Activated naive CD4-positive, alpha-beta T cell (primary cell): ENCODE results near the gene RREB1.
"Not testable (repeated sequence)": the region's sequence is repeated elsewhere in the genome, so short reads cannot be mapped to it uniquely, and the experiment has no call there.

Experiments
- DNase-seq, 4 experiments: peaks; one replicate each; lab custom pipeline; 2025; lab: John Stamatoyannopoulos, UW

The RREB1 gene

DNA sequence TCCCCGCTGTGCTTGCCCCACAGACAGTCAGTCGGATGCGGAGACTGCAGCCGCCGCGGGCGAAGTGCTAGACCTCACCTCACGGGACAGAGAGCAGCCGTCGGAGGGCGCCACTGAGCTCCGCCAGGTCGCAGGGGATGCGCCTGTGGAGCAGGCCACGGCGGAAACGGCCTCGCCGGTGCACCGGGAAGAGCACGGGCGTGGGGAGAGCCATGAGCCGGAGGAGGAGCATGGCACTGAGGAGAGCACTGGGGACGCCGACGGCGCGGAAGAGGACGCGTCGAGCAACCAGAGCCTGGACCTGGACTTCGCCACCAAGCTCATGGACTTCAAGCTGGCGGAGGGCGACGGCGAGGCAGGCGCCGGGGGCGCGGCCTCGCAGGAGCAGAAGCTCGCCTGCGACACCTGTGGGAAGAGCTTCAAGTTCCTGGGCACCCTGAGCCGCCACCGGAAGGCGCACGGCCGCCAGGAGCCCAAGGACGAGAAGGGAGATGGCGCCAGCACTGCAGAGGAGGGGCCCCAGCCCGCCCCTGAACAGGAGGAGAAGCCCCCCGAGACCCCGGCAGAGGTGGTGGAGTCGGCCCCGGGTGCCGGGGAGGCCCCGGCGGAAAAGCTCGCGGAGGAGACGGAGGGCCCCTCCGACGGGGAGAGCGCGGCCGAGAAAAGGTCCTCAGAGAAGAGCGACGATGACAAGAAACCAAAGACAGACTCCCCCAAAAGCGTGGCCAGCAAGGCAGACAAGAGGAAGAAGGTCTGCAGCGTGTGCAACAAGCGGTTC is 138.8 kb downstream of the RREB1 start:
- DNase-seq = no peak

- no peak for DNase-seq
Observed at GRCh38 chr6:7247179-7247456, 139.4 kb downstream of the RREB1 start.

- no peak for DNase-seq
Observed at GRCh38 chr6:7247828-7248227, 140.1 kb downstream of the RREB1 start.

DNA sequence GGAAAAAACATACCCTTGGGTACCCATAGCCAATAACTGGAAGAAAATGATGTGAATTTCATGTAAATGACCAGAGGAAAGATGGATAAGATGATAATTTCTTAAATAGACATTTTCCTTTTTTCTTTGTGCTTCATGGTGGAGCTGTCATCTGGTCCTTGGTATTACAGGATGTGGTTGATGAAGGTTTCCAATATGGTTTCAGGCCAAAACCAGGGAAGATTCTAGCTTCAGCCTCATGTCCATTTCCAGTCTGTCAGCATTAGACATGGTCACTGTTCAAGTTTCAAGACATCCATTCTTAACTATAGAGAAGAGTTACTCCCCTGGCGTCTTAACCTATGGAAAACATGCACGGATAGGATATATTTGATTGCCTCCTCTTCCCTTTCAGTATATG is 141.6 kb downstream of the RREB1 start:
- DNase-seq = no peak

GRCh38 chr6:7249946-7250643 is 142.3 kb downstream of the RREB1 start:
- DNase-seq = no peak

DNA sequence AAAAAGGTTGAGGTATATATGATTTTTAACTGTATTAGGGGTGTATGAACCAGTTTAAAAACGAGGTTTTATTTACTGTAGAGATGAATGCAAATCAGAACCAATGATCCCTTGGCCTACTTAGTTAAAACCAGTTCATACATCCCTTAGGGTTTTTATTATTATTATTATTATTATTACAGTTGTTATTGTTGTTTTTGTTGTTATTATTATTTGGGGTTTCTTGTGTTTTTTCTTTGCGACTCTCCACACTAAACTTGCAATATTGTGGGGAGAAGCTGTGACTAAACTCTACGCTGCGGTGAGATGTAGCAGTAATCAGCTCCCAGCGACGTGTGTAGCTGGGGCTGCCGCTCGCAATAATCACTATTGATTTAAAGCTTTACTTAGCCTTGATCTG is 143.1 kb downstream of the RREB1 start:
- DNase-seq = no peak

DNA sequence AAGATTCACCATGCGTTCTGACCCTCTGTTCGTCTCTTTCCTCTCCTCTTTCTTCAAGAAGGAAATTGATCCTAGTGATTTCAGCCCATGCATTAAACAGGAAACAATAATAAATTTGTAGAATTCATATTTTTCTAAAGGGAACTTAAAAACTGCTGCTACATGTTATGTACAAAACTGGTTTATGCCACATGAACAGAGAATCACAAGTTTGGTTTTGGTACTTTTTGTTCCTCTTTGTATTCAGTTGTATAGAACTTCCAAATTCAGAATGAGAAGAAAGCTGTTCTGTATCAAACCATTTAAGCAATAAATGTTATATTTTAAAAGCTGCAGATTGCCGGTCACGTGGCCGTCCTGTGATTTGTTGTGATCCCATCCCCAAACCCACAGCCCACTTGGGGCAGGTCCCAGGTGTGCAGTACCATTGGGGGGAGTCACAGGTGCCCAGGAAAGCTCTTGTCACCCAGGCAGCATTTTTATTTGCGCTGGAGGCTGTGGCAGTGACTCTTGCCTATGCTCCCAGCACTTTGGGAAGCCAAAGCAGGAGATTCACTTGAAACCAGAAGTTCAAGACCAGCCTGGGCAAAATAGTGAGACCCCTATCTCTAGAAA is 144.0 kb downstream of the RREB1 start:
- DNase-seq = no peak

GRCh38 chr6:7252390-7252789 is 144.6 kb downstream of the RREB1 start:
- no peak for DNase-seq

DNA sequence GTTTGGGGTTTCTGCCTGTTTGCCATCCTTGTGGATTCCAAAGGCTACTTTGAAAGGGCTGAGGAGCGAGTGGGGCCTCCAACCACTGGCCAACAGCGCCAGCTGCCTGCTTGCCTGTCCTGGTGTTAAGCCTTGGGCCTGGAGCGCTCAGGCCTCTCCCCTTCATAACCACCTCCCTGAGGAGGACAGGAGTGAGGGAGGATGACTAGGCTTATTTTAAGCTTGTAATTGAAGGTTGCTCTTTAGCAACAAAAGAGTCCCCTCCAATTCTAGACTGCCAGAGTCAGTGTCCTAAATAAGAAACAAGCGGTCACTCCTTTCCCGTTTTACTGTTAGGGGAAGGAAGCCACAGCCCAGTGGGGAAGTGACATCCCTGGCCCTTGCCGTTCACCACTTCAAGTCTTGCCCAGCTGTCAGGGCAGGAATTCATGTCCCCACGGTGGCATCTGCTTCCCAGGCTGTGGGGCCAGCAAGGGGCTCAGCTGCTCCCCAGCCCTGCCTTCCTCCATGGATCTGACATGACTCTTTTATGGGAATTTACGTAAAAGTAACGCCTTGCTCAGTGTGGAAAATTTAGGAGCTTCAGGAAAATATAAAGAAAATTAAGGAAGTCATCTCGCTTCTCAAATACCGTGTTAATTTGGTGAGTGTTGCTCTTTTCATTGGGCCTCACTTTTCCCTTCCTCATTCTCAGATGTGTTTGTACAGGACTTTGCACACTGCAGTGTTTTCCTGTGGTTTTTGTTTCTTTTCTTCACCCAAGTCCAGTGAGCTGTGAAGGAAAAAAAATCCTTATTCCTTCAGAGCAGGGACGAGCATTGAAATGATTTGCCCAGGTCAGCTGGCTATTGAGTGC is 147.4 kb downstream of the RREB1 start:
- no peak for DNase-seq

GRCh38 chr6:7255918-7256317 is 148.2 kb downstream of the RREB1 start:
- DNase-seq = no peak

DNA sequence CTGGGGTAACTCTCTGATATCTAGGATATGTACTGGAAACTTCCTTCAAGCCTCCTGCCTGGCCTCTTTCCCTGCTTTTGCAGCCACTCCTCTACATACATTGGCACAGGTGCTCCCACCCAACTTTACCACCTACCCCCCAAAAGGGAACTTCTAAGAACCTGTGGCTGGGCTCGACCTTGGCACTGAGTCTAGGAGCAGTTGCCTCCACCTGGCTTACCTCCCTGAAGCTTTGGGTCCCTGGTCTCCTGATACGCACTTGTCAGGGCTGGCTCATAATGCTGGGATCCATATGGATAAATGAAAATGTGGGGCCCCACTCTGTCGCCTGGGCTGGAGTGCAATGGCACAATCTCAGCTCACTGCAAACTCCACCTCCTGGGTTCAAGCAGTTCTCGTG is 149.0 kb downstream of the RREB1 start:
- no peak for DNase-seq

DNA sequence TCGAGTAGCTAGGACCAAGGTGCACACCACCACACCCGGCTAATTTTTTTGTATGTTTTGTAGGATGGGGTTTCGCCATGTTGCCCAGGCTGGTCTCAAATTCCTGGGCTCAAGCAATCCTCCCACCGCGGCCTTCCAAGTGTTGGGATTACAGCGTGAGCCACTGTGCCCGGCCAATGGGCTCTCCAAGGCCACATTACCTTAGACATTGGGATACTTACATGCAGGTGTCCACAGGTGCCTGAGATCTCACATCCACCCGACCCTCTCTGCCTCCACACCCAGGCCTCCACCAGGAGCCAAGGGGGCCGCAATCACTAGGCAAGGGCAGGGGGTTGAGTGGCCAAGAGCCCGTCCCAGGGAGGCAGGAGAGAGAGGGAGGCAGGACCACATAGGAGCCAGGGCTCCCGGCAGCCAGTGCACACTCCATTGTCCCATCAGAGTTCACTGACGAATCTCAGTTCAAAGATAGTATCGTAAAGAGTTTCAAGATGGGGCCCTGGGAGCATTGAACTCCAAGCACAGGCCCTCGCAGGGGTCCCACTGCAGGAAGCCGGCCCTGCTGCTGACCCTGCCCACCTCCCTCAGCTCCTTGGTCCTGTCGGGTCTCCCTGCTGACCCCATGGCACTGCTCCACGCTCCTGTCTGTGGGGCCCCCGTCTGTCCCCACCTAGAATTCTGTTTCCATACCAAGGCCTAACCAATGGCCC is 149.9 kb downstream of the RREB1 start:
- DNase-seq = no peak

DNA sequence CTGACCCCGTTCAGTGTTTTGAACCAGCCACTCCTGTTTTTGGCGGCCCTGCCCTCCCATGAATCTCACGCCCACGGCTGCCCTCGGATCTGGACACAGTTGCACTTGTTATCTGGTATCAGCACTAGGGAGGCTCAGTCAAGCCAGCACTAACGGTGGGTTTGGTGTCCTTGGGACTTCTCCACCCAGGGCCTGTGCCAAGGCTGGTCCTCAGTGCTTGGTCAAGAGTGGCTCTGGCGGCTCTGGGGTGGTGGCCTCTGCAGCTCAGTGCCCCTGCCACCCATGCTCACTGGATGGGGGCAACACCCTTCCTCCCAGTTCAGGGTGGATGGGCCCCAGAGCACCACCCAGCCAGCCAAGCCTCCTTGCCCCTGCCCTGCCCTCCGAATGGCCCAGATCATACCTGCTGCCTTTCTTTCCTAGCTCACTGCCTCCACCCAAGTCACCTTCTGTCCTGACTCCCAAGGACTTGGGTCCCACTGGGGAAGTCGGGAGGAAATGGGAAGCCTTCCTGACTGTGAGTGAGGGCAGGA is 150.5 kb downstream of the RREB1 start:
- no peak for DNase-seq

GRCh38 chr6:7260291-7261031 is 152.7 kb downstream of the RREB1 start:
- no peak for DNase-seq

DNA sequence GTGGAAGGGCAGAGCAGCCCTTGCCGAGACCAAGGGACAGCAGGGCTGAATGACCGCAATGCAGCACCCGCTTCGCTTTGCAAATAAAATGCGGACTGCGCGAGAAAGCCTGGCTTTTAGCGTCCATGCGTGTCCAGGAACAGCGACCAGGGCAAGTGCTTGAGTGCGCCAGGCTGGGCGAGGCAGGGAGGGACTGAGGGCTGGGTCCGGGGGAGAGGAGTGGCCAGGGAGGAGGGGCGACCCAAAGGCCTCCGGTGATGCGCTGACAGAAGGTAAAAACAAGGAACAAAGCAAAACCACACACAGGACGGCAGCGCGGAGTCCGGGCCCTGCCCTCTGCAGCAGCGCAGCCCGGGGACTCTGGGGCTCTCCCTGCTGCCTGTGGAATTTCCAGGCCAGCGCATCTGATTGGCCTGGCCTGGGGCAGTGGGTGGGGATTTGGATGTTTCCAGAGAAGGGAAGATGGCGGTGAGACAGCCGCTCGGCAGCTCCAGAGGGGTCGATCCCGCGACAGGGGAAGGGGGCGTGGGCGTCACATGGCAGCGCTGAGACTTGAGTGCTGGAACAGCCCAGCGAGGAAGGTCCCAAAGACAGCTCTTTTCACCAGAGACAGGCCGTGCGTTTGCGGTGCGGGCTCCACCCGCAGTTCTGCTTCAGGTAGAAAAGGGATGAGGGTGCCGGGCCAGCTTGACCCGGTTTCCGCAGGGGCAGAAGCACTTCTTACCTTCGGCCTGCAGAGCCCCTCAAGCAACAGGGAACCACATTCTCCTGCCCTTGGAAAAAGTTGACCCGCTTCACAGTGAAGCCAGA is 153.5 kb downstream of the RREB1 start:
- DNase-seq = no peak

- no peak for DNase-seq
Observed at GRCh38 chr6:7261852-7262461, 154.2 kb downstream of the RREB1 start.

DNA sequence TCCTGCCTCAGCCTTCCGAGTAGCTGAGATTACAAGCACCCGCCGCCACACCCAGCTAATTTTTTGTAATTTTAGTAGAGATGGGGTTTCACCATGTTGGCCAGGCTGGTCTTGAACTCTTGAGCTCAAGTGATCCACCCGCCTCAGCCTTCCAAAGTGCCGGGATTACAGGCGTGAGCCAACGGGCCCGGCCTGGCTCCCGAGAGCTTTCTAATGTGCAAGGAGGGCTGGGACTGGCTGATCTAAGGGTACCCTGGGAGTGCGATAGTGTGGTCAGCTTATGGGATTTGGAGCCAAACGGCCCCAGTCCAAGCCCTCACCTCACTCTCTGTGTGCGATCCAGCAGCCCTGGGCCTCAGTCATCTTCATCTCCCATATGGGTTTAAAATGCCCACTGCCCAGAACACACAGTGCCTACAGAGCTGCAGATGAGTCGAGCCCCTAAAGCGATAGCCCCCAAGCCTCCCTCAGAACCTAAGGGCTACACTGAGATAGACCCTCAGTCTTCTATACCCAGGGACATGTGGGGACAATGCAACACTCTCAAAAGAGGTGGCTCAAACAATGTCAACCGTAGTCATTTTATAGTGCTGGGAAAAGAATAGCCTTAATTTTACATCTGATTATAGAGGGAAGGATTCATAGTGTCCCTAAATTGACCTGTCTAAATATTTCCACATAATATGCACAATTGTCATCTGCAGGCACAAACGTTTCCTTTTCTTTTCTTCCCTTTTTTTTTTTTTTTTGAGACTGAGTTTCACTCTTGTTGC is 155.2 kb downstream of the RREB1 start:
- DNase-seq = no peak

DNA sequence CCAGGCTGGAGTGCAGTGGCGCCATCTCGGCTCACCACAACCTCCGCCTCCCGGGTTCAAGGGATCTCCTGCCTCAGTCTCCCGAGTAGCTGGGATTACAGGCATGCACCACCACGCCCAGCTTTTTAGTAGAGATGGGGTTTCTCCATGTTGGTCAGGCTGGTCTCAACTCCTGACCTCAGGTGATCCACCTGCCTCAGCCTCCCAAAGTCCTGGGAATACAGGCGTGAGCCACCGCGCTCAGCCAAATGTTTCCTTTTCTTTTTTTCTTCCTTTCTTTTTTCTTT is 155.7 kb downstream of the RREB1 start:
- not testable (repeated sequence) for DNase-seq

- DNase-seq = no peak
Observed at GRCh38 chr6:7264041-7264440, 156.3 kb downstream of the RREB1 start.
